Measurements from ENCODE around the gene AKIRIN2. TPM values are rescaled to one million over a fixed set of nuclear protein-coding genes. Genes with fewer than 3 reads are reported as not detected.

AKIRIN2 gene
- total and polyA plus RNA-seq, 10 of the 15 experiments (the other 5 are each of a cell fraction or from before 2014, with no cell fraction given): 12.7 to 82.2 (median 42.6) TPM

- Histone ChIP-seq H3K9me3 (replicated peaks; ENCODE audit: control insufficient read depth, insufficient read depth, low read length) (no peaks in the 10 kb centered on the region), H3K27ac (ENCODE audit: control insufficient read depth, insufficient read depth) (peak overlapping the region; percentile 88), H2AFZ (ENCODE audit: control insufficient read depth, low read depth, low read length) (peak overlapping the region; percentile 83), H3K4me3 (peak overlapping the region; percentile 69), H3K4me2 (ENCODE audit: control insufficient read depth, insufficient read depth) (peak overlapping the region; percentile 92), H3K36me3 (ENCODE audit: control insufficient read depth in 2 of 2, insufficient read depth in 2 of 2, low read length in 1 of 2) (peaks cover 0 to 3% of the 10 kb centered on the region in 2 experiments; a peak in 2 of 4 replicates), H3K4me1 (ENCODE audit: control insufficient read depth, insufficient read depth, low read length) (peaks cover 32% of the 10 kb centered on the region), H3K9ac (ENCODE audit: control insufficient read depth, insufficient read depth, low read length) (peak overlapping the region; percentile 78), H4K20me1 (ENCODE audit: control insufficient read depth, insufficient read depth) (no peaks in the 10 kb centered on the region), H3K27me3 (replicated peaks in 1 of 2; ENCODE audit: control insufficient read depth in 2 of 2, insufficient read depth in 2 of 2, low read length in 1 of 2) (no peaks in the 10 kb centered on the region), H3K79me2 (ENCODE audit: control insufficient read depth, insufficient read depth, low read length) (peaks cover 45% of the 10 kb centered on the region)
- CTCF ChIA-PET: interaction anchor here (0.6 to 1.5 kb wide), 7 partner anchors 12 to 1168 kb away, joined by 3 to 4 read pairs (median 3); no protein-coding TSS in a partner anchor
- 0% methylated on average over 7 of the region's 7 CpGs for WGBS (ENCODE audit: insufficient coverage, insufficient replicate concordance, low lambda C conversion rate, missing lambda C conversion rate)
- in situ Hi-C loops (cut with MboI): no loop called here
- ATAC-seq (peak; percentile 14), DNase-seq (ENCODE audit: low read depth, low spot score) (no peak), FAIRE-seq (no peak)
- SMC1A ChIA-PET (ENCODE audit: uncharacterized antibody, unreplicated experiment): interaction anchor here (0.7 to 3.2 kb wide), 26 partner anchors 8 to 1049 kb away, joined by 3 to 14 read pairs (median 5); no protein-coding TSS in a partner anchor
- intact Hi-C loops (cut with micrococcal nuclease; ENCODE audit: unreplicated experiment): loop anchor here (2.0 to 10.0 kb wide), 5 partner anchors 54 to 792 kb away; partner anchors contain the start of genes CNR1 and ZNF292
- RAD21 ChIA-PET (ENCODE audit: unreplicated experiment): interaction anchor here (0.7 to 3.5 kb wide), 22 partner anchors 11 to 463 kb away, joined by 3 to 29 read pairs (median 4); partner anchors contain the start of genes ORC3 and RARS2
- BruUV-seq (replicated peaks): TSS peak; percentile 97
- POLR2A ChIA-PET: interaction anchor here (0.5 to 2.7 kb wide), 19 partner anchors 10 to 281 kb away, joined by 3 to 12 read pairs (median 4); no protein-coding TSS in a partner anchor
- TF ChIP-seq EP300 (IDR thresholded peaks at IDR 0.05; ENCODE audit: borderline replicate concordance in 1 of 2, control insufficient read depth in 1 of 2, low read depth in 2 of 2, low read length in 2 of 2) (0 out of 4 replicates have a peak, but pooled peaks of 1 of the 2 experiments have one; percentile 13), RB1 (IDR thresholded peaks at IDR 0.05; ENCODE audit: borderline replicate concordance) (peak; percentile 17; the same call in 1 of the 2 replicates), DPF2 (IDR thresholded peaks at IDR 0.05) (0 out of 2 replicates have a peak, but pooled peaks have one; percentile 11), ZBTB11 (CRISPR knock-in tag; IDR thresholded peaks at IDR 0.05) (no peak), SMARCA5 (IDR thresholded peaks at IDR 0.05) (peak; percentile 8; the same call in 1 of the 2 replicates), MEF2A (IDR thresholded peaks at IDR 0.05; ENCODE audit: insufficient read depth, low read depth, low read length) (no peak), SIN3A (IDR thresholded peaks at IDR 0.05; ENCODE audit: low read depth, low read length) (no peak; the same call in 1 of the 2 replicates), USF2 (IDR thresholded peaks at IDR 0.05; ENCODE audit: borderline replicate concordance, low read depth, low read length) (no peak), FOXM1 (IDR thresholded peaks at IDR 0.05; ENCODE audit: low read depth, low read length) (no peak), REST (IDR thresholded peaks at IDR 0.05; ENCODE audit: low read depth, low read length) (no peak), HCFC1 (IDR thresholded peaks at IDR 0.05; ENCODE audit: low read length) (no peak), CBFB (IDR thresholded peaks at IDR 0.05; ENCODE audit: low read depth) (no peak), NKRF (conservative IDR thresholded peaks at IDR 0.05) (peak; percentile 46; the same call in 1 of the 2 replicates)
These were observed 534 bp upstream of the AKIRIN2 start for GRCh38 chr6:87702589-87702945.

All from GM12878 (cell line).